Liver (tissue), 3 donors: ENCODE data around the gene PCNX2.

Experiments
- RAD21 ChIP-seq, 2 donors: IDR thresholded peaks; 2 replicates each; pipeline ENCODE4 v1.6.1; 2016; ENCODE audit warnings: antibody characterized with exemption in 2 of 2, mild to moderate bottlenecking in 2 of 2
- TF ChIP-seq, protein P1 (sequence below): fragments of 150-350 bp; IDR thresholded peaks from 2 replicates; pipeline ENCODE4 v1.5.1; 2017; ENCODE audit warnings: improper control_type of control experiment, low read depth, low read length; ENCODE audit not compliant: missing input control
- donor health status: healthy.
- donor health status: healthy.

- TF ChIP-seq, protein P1, sequence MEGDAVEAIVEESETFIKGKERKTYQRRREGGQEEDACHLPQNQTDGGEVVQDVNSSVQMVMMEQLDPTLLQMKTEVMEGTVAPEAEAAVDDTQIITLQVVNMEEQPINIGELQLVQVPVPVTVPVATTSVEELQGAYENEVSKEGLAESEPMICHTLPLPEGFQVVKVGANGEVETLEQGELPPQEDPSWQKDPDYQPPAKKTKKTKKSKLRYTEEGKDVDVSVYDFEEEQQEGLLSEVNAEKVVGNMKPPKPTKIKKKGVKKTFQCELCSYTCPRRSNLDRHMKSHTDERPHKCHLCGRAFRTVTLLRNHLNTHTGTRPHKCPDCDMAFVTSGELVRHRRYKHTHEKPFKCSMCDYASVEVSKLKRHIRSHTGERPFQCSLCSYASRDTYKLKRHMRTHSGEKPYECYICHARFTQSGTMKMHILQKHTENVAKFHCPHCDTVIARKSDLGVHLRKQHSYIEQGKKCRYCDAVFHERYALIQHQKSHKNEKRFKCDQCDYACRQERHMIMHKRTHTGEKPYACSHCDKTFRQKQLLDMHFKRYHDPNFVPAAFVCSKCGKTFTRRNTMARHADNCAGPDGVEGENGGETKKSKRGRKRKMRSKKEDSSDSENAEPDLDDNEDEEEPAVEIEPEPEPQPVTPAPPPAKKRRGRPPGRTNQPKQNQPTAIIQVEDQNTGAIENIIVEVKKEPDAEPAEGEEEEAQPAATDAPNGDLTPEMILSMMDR, result no peak
- TF ChIP-seq RAD21 (IDR thresholded peaks at IDR 0.05), result no peak
Measured at GRCh38 chr1:233183226-233184020, 112.1 kb downstream of the PCNX2 start.
